Measurements from ENCODE around the gene PTPRR. TPM values are rescaled to one million over a fixed set of nuclear protein-coding genes. Genes with fewer than 3 reads are reported as not detected.
A peak's percentile ranks its signal among the peaks of the same experiment; 100 is the strongest.

PTPRR gene
- total RNA-seq, 1 experiment from 2014 or later: 3.4 TPM

DNA sequence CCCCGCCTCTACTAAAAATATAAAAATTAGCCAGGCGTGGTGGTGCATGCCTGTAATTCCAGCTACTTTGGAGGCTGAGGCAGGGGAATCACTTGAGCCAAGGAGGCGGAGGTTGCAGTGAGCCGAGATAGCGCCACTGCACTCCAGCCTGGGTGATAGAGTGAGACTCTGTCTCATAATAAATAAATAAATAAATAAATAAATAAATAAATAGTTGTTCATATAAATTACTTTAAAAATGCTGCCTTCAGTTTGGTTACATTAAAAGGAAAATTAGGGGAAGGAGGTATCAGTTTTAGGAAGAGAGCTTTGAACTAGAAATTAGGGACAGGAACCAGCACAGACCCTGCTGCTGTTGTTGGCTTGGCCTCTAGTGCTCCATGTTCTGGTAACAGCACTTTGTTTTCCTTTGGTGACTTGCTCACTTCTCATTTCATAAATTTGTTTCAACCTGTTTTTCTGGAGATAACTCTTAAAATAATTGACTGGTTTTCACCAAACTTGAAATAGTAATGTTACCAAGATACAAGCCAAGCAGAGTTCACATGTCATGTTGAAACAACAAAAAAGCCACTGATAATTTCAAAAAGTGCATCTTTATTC lies 260.4 kb downstream of the PTPRR start:
- Histone ChIP-seq H3K4me1 (replicated peaks) (peaks cover 37% of the 10 kb centered on the region), H3K36me3 (no peaks in the 10 kb centered on the region), H3K9me3 (replicated peaks) (no peaks in the 10 kb centered on the region), H3K27me3 (replicated peaks) (no peaks in the 10 kb centered on the region), H3K4me3 (no peak overlapping the region), H3K27ac (peak overlapping the region; percentile 89)
- DNase-seq (ENCODE audit: low read depth in 1 of 2, low spot score in 2 of 2): no peak

DNA sequence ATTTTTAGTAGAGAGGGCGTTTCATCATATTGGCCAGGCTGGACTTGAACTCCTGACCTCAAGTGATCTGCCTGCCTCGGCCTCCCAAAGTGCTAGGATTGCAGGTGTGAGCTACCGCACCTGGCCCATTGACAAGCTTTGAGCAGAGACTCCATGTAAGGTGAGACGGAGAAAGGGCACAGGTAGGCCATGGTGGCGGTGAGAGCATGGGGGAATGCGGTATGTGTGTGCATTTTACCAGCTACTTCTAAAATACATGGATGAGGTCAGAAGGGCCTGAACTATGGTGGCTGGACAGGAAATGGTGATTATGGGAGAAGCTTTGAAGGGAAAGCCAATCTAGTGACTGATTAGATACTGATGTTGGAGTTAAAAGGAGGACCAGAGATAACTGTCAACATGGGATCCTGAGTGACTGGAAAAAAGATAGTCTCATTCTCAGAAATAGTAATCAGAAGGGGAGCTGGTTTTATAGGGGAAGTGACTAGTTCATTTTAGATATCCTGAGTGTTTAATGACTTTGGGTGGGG lies 261.4 kb downstream of the PTPRR start:
- no peak for DNase-seq (ENCODE audit: low read depth in 1 of 2, low spot score in 2 of 2)
- no peaks in the 10 kb centered on the region for H3K36me3 ChIP-seq
- H3K4me3 ChIP-seq: no peak overlapping the region
- H3K9me3 ChIP-seq (replicated peaks): no peaks in the 10 kb centered on the region
- peaks cover 28% of the 10 kb centered on the region for H3K4me1 ChIP-seq (replicated peaks)
- no peaks in the 10 kb centered on the region for H3K27me3 ChIP-seq (replicated peaks)
- no peak overlapping the region for H3K27ac ChIP-seq

DNA sequence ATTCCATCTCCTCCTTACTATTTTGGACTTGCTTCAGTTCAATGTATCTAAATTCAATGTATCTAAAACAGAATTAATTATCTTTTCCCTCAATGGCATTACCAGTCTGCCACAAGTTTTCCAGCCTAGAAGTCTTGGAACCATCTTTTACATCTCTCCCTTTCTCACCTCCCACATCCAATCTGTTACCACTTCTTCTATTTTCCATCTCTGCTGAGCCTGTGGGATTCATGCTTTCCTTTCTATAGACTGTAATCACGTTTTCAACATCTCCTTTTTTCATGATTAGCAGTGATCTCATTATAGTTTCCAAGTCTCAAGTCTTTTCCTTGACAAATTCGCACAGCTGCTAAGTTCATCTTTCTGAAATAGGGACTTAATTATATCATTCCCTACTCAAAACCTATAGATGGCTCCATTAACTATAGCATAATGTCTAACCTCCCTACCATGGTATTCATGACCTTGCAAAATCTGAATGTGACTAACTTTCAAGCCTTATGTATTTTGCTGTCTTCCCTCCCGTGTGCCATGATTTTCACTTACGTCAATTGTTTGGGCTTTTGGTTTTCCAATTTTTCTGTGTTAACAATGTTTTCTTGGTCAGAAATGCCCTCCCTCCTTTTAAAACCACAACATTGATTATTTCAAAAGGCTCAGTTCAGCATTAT lies 262.8 kb downstream of the PTPRR start:
- Histone ChIP-seq H3K36me3 (no peaks in the 10 kb centered on the region), H3K4me3 (no peak overlapping the region), H3K4me1 (replicated peaks) (peaks cover 23% of the 10 kb centered on the region), H3K9me3 (replicated peaks) (no peaks in the 10 kb centered on the region), H3K27ac (no peak overlapping the region), H3K27me3 (replicated peaks) (no peaks in the 10 kb centered on the region)
- DNase-seq (ENCODE audit: low read depth in 1 of 2, low spot score in 2 of 2): no peak

DNA sequence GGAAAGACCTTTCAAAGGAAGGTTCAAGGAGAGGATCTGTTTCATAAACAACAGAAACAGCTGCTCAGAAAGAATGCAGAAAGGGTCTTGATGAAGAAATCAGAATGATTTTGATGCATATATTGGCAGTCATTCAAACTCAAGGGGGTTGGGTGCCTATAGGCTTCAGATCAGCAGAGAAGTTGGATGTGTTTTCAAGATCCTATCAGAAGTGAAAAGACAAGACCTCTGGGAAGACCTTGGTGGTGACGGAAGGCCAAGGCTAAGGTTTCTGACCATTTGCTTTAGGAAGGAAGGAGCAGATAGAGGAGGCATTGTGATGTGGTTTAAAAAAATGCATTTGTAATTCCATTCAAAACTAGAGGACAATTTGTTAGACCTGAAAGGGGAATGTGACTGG lies 268.1 kb downstream of the PTPRR start:
- DNase-seq (ENCODE audit: low read depth in 1 of 2, low spot score in 2 of 2): no peak
- no peaks in the 10 kb centered on the region for H3K9me3 ChIP-seq (replicated peaks)
- H3K4me3 ChIP-seq: no peak overlapping the region
- H3K27ac ChIP-seq: no peak overlapping the region
- H3K4me1 ChIP-seq (replicated peaks): peaks cover 27% of the 10 kb centered on the region
- no peaks in the 10 kb centered on the region for H3K27me3 ChIP-seq (replicated peaks)
- no peaks in the 10 kb centered on the region for H3K36me3 ChIP-seq

DNA sequence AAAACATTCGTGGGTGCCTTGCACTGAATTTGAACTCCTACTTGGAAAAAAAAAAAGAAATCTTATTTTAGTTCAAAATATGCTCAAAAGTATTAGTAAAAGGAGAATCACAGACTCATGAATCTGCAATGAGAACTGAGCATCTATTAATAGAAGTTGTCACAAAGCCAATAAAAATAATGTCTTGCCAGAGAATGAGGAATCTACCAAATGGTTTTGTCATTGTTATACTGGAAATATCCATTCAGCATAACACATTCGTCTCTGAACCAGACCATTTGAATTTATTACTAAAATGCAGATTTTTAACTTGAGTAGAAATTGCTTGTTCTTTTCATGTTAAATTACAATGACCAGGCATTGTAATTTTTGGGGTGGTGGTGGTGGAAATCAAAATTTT lies 271.7 kb downstream of the PTPRR start:
- H3K9me3 ChIP-seq (replicated peaks): no peaks in the 10 kb centered on the region
- H3K36me3 ChIP-seq: no peaks in the 10 kb centered on the region
- DNase-seq (ENCODE audit: low read depth in 1 of 2, low spot score in 2 of 2): peak in 1 of 2 experiments; percentile 52
- peaks cover 61% of the 10 kb centered on the region for H3K4me1 ChIP-seq (replicated peaks)
- H3K27ac ChIP-seq: peak overlapping the region; percentile 92
- no peaks in the 10 kb centered on the region for H3K27me3 ChIP-seq (replicated peaks)
- H3K4me3 ChIP-seq: no peak overlapping the region

DNA sequence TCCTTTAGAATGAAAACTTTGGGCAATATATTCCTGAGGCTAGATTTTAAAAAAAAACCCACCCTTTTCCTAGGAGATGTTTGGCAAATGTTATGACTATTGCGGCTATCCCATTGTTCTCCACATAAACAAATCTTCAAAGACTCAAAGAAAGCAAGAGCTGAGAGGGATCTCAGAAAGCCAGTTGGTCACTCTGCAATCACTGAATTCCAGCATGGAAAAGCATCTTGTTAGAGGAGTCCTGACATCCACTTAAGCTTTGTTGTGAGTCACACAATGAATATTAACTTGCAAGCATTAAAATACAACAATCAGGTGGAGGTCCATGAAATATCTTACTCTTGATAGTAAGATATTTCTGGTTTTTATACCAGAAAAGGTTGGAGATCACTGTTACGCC lies 272.3 kb downstream of the PTPRR start:
- Histone ChIP-seq H3K4me1 (replicated peaks) (peaks cover 61% of the 10 kb centered on the region), H3K4me3 (no peak overlapping the region), H3K36me3 (no peaks in the 10 kb centered on the region), H3K27me3 (replicated peaks) (no peaks in the 10 kb centered on the region), H3K9me3 (replicated peaks) (no peaks in the 10 kb centered on the region), H3K27ac (peak overlapping the region; percentile 92)
- DNase-seq (ENCODE audit: low read depth in 1 of 2, low spot score in 2 of 2): peak; percentile 71 to 91

DNA sequence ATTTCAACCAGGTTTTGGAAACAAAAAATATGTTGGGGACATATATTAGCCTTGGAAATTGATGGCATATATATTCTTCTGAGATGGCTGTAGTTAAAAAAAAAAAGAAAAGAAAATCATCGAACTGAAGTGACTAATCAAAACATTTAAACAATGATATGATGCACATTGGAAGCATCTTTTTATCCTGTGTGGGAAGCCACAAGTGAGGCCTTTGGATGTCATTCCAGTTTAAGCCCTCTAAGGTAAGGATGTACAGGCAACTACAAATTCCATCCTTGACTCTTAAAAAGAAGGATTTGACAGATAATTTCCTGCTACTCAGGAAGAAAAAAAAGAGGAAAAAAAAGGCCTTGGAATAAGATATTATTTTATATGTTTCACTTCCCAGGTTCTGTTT lies 273.7 kb downstream of the PTPRR start:
- no peaks in the 10 kb centered on the region for H3K27me3 ChIP-seq (replicated peaks)
- no peaks in the 10 kb centered on the region for H3K9me3 ChIP-seq (replicated peaks)
- no peaks in the 10 kb centered on the region for H3K36me3 ChIP-seq
- no peak overlapping the region for H3K4me3 ChIP-seq
- peaks cover 57% of the 10 kb centered on the region for H3K4me1 ChIP-seq (replicated peaks)
- DNase-seq (ENCODE audit: low read depth in 1 of 2, low spot score in 2 of 2): peak; percentile 45 to 65
- H3K27ac ChIP-seq: peak overlapping the region; percentile 92

DNA sequence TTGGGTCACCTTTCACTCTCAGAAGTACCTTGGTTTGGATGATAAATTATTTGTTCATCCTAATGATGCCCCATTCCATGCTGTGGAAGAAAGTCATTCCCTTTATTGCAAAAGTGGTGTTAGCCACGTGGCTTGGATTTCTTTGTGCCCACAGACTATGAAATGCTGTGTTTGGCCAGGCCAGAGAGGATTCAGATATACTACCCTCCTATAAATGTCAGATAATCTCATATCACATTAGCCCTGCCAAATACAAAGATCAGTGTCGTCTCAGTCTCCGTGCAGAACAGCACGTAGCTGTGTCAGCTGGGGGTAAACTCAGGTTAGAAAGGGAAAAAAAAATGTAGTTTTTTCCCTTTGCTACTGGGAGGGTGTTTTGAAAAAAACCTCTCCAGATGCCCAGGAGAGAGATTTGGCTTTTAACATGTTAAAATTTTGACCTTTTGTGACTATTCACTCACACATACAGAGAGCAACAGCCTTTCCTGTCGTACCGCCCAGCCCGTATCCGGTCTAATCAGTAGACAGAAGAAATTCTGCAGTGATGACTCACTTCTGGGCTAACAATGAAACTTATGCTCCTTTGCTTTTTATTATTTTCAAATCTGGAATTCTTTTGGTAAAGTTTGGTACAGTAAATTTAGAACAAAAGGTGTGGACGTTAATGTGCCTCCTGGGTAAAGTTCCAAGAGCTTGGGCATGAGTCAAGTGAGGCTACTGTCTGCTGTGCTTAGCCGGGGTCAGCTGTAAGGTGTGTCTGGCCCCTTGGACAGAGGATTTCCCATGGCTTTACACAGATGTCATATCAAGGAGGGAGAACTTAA lies 274.8 kb downstream of the PTPRR start:
- DNase-seq (ENCODE audit: low read depth in 1 of 2, low spot score in 2 of 2): peak; percentile 92 to 95
- H3K27ac ChIP-seq: peak overlapping the region; percentile 92
- H3K4me3 ChIP-seq: no peak overlapping the region
- H3K4me1 ChIP-seq (replicated peaks): peaks cover 57% of the 10 kb centered on the region
- H3K27me3 ChIP-seq (replicated peaks): no peaks in the 10 kb centered on the region
- no peaks in the 10 kb centered on the region for H3K36me3 ChIP-seq
- no peaks in the 10 kb centered on the region for H3K9me3 ChIP-seq (replicated peaks)

DNA sequence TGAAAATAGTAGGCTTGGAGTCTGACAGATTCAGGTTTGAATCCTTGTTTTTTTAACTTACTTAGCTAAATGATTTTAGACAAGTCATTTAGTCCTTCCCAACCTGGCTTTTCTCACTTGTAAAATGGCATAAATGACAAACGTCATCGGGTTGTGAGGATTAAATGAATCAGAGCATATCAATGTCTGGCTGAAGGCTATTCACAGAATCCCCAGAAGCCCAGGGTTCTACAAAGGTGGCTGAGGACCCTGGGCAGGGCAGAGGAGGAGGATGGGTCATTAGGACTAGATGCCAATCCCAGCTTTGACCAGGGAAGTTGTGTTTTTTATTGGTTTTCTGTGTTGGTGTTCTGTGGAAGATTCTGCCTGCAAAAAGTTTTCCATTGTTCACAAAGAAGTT lies 275.7 kb downstream of the PTPRR start:
- Histone ChIP-seq H3K36me3 (no peaks in the 10 kb centered on the region), H3K27ac (peak overlapping the region; percentile 92), H3K4me1 (replicated peaks) (peaks cover 57% of the 10 kb centered on the region), H3K27me3 (replicated peaks) (no peaks in the 10 kb centered on the region), H3K9me3 (replicated peaks) (no peaks in the 10 kb centered on the region), H3K4me3 (no peak overlapping the region)
- DNase-seq (ENCODE audit: low read depth in 1 of 2, low spot score in 2 of 2): no peak

DNA sequence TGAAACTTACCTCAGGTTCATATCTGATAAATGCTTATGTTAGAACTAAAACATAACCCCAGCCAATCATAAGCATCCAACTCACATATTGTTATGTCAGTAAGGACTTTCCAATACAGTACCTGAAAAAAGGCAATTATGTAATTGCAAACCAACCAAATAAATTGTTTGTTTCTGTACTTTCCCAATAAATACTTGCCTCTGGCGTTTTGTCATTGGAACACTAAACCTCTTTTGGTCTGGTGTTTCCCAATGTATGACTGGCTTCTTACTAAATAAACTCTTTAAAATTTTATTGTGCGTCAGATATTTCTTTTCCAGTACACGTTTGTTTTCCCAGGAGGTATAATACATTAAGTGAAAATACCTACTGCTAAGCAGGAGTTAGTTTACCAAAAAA lies 276.6 kb downstream of the PTPRR start:
- H3K4me1 ChIP-seq (replicated peaks): peaks cover 50% of the 10 kb centered on the region
- H3K27me3 ChIP-seq (replicated peaks): no peaks in the 10 kb centered on the region
- no peak overlapping the region for H3K4me3 ChIP-seq
- peak overlapping the region; percentile 92; the same call in 1 of the 2 replicates for H3K27ac ChIP-seq
- no peak for DNase-seq (ENCODE audit: low read depth in 1 of 2, low spot score in 2 of 2)
- H3K36me3 ChIP-seq: no peaks in the 10 kb centered on the region
- H3K9me3 ChIP-seq (replicated peaks): no peaks in the 10 kb centered on the region

DNA sequence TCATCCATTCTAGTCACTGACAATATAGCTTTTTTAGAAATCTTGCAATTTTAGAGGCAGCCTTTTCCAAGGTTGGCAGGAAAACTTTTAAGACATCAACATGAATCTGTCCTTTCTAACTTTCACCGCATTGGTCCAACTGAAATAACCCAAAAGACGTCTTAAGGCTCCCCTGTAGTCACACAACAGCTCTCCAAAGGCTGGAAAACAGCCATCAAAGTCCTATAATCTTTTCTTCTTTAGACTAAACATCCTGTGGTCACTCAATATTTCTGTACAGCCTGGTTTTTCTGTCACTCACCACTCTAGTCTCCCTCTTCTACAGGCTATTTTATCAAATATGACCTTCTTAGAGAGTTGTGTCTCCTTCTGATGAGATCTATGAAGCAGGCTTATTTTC lies 278.8 kb downstream of the PTPRR start:
- no peak overlapping the region for H3K4me3 ChIP-seq
- peaks cover 27% of the 10 kb centered on the region for H3K4me1 ChIP-seq (replicated peaks)
- H3K36me3 ChIP-seq: no peaks in the 10 kb centered on the region
- no peak for DNase-seq (ENCODE audit: low read depth in 1 of 2, low spot score in 2 of 2)
- H3K27ac ChIP-seq: no peak overlapping the region
- H3K9me3 ChIP-seq (replicated peaks): no peaks in the 10 kb centered on the region; the same call in 1 of the 2 replicates
- no peaks in the 10 kb centered on the region for H3K27me3 ChIP-seq (replicated peaks)

DNA sequence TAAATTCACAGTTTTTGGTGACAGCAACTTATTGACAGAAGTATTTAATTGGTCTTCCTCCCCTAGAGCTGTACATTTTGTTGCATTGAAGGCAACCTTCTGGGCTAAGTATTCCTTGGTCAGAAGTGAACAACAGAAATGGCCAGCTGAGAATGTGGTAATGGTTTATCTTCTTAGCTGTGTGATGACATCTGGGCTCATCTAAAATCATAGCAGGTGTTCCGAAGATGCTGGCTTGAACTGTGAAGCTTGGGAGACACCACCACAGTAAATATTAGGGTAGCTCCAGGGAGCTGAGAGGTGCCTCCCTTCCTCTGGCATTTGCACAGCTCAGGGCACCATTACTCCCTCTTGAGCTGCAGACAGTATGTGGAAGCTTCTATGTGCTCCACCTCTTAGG lies 279.6 kb downstream of the PTPRR start:
- Histone ChIP-seq H3K4me3 (no peak overlapping the region), H3K9me3 (replicated peaks) (no peaks in the 10 kb centered on the region; the same call in 1 of the 2 replicates), H3K4me1 (replicated peaks) (peaks cover 20% of the 10 kb centered on the region), H3K27me3 (replicated peaks) (no peaks in the 10 kb centered on the region), H3K27ac (no peak overlapping the region), H3K36me3 (no peaks in the 10 kb centered on the region)
- no peak for DNase-seq (ENCODE audit: low read depth in 1 of 2, low spot score in 2 of 2)

DNA sequence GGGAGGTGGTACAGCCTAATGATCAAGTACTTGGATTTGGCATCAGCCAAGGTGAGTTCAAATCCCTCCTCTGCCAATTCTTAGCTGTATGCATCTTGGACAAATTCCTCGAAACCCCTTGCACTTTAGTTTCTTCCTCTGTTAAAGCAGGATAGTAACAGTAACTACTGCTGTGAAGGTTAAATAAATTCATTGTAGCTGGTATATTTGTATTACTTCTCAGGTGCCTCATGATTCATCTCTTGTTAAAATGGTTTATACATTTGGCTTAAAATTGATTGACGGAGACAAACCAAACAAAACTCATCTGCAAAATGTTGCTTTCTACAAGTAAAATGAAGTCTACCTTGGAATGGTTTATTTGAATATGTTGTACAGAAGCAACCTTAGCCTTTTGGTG lies 281.0 kb downstream of the PTPRR start:
- no peaks in the 10 kb centered on the region; the same call in 1 of the 2 replicates for H3K9me3 ChIP-seq (replicated peaks)
- no peak overlapping the region for H3K4me3 ChIP-seq
- H3K27me3 ChIP-seq (replicated peaks): no peaks in the 10 kb centered on the region
- no peak for DNase-seq (ENCODE audit: low read depth in 1 of 2, low spot score in 2 of 2)
- peaks cover 8% of the 10 kb centered on the region for H3K4me1 ChIP-seq (replicated peaks)
- no peak overlapping the region for H3K27ac ChIP-seq
- H3K36me3 ChIP-seq: no peaks in the 10 kb centered on the region
